HepG2 (cell line): ENCODE data around the gene MRPL10. TPM values are rescaled to one million over a fixed set of nuclear protein-coding genes. Genes with fewer than 3 reads are reported as not detected.

ENCODE experiments used
- ARNTL ChIP-seq: sonication (generic); formaldehyde crosslinking; IDR thresholded peaks from 2 replicates; pipeline ENCODE4 v1.4.0; 2020; ENCODE audit warnings: mild to moderate bottlenecking, missing genetic modification reagents
- CC2D1A ChIP-seq: sonication (generic); formaldehyde crosslinking; IDR thresholded peaks from 2 replicates; pipeline ENCODE4 v1.8.1; 2023; ENCODE audit warnings: mild to moderate bottlenecking, missing genetic modification reagents
- ELF1 ChIP-seq: sonication (generic); formaldehyde crosslinking; IDR thresholded peaks from 2 replicates; pipeline ENCODE4 v1.4.0; 2020; ENCODE audit warnings: missing genetic modification reagents
- ERF ChIP-seq: IDR thresholded peaks from 2 replicates; pipeline ENCODE4 v1.6.1; 2018; ENCODE audit warnings: missing biosample characterization, missing genetic modification reagents
- HNF4A ChIP-seq: sonication (generic); formaldehyde crosslinking; IDR thresholded peaks from 2 replicates; pipeline ENCODE4 v1.4.0; 2020; ENCODE audit warnings: missing genetic modification reagents
- NFE2L1 ChIP-seq: sonication (generic); formaldehyde crosslinking; IDR thresholded peaks from 2 replicates; pipeline ENCODE4 v1.4.0; 2020; ENCODE audit warnings: missing genetic modification reagents, mild to moderate bottlenecking, borderline replicate concordance
- NR2C2 ChIP-seq: sonication (generic); formaldehyde crosslinking; IDR thresholded peaks from 2 replicates; pipeline ENCODE4 v1.4.0; 2020; ENCODE audit warnings: missing genetic modification reagents, mild to moderate bottlenecking, moderate library complexity, borderline replicate concordance
- TGIF2 ChIP-seq: IDR thresholded peaks from 2 replicates; pipeline ENCODE4 v1.6.1; 2016; ENCODE audit warnings: control low read depth, missing compliant biosample characterization
- TP53 ChIP-seq: sonication (generic); formaldehyde crosslinking; conservative IDR thresholded peaks from 2 replicates; pipeline ENCODE4 v1.4.0; 2020; ENCODE audit warnings: missing genetic modification reagents
- ZC3H13 ChIP-seq: sonication (generic); formaldehyde crosslinking; IDR thresholded peaks from 2 replicates; pipeline ENCODE4 v1.8.1; 2023; ENCODE audit warnings: mild to moderate bottlenecking, missing genetic modification reagents, moderate library complexity
- ZFP37 ChIP-seq: sonication (generic); formaldehyde crosslinking; IDR thresholded peaks from 2 replicates; pipeline ENCODE4 v1.4.0; 2020; ENCODE audit warnings: missing genetic modification reagents, borderline replicate concordance
- ZNF549 ChIP-seq: sonication (generic); formaldehyde crosslinking; IDR thresholded peaks from 2 replicates; pipeline ENCODE4 v1.5.0; 2020; ENCODE audit warnings: missing genetic modification reagents
- ZNF598 ChIP-seq: sonication (generic); formaldehyde crosslinking; IDR thresholded peaks from 2 replicates; pipeline ENCODE4 v1.5.1; 2020; ENCODE audit warnings: mild to moderate bottlenecking, missing genetic modification reagents, borderline replicate concordance
- ZNF761 ChIP-seq: sonication (generic); formaldehyde crosslinking; conservative IDR thresholded peaks from 2 replicates; pipeline ENCODE4 v1.4.0; 2020; ENCODE audit warnings: mild to moderate bottlenecking, missing genetic modification reagents
- ZNF781 ChIP-seq: sonication (generic); formaldehyde crosslinking; IDR thresholded peaks from 2 replicates; pipeline ENCODE4 v1.5.1; 2020; ENCODE audit warnings: borderline replicate concordance, mild to moderate bottlenecking, missing genetic modification reagents; ENCODE audit errors: not compliant biosample characterization
- ZNF839 ChIP-seq: sonication (generic); formaldehyde crosslinking; IDR thresholded peaks from 2 replicates; pipeline ENCODE4 v1.4.0; 2020; ENCODE audit warnings: missing genetic modification reagents, mild to moderate bottlenecking, borderline replicate concordance
- polyA plus RNA-seq, 8 experiments: library from polyadenylated mRNA; depleted of rRNA in 3 of 8; stranded (reverse) in 7 of 8; unstranded in 1 of 8; fragments of >200 nt; fragmentation: Illumina TruSeq in 4 of 8; extraction: Trizol in 4 of 8; gene quantifications; 2 replicates each; pipeline versions ENCODE4 v1.2.1 to v1.2.3, GENCODE V29; 2011 to 2016; ENCODE audit warnings: low read depth in 4 of 8, missing spikeins in 1 of 8, mixed read lengths in 1 of 8; ENCODE audit not compliant: insufficient read depth in 1 of 8
- total RNA-seq, 5 experiments: library from RNA; depleted of rRNA; stranded (reverse); fragments of >200 nt; fragmentation: Illumina TruSeq; extraction: Trizol; gene quantifications; 2 replicates each; pipeline ENCODE4 v1.2.3, GENCODE V29; 2016; ENCODE audit warnings: low read depth in 1 of 5
- TF ChIP-seq, protein P1 (sequence below): sonication (generic); formaldehyde crosslinking; IDR thresholded peaks from 2 replicates; pipeline ENCODE4 v1.8.0; 2022; ENCODE audit warnings: missing genetic modification reagents, mild to moderate bottlenecking, inconsistent platforms, borderline replicate concordance
- TF ChIP-seq, protein P2 (sequence below): sonication (generic); formaldehyde crosslinking; IDR thresholded peaks from 2 replicates; pipeline ENCODE4 v1.8.0; 2022; ENCODE audit warnings: mild to moderate bottlenecking, missing genetic modification reagents, moderate library complexity
- TF ChIP-seq, protein P3 (sequence below): sonication (generic); formaldehyde crosslinking; IDR thresholded peaks from 2 replicates; pipeline ENCODE4 v1.4.0; 2020; ENCODE audit warnings: mild to moderate bottlenecking, missing genetic modification reagents

The MRPL10 gene
- total and polyA plus RNA-seq, 2 of the 13 experiments (the other 11 are each of a cell fraction or from before 2014, with no cell fraction given): 56.7 to 149 TPM

DNA sequence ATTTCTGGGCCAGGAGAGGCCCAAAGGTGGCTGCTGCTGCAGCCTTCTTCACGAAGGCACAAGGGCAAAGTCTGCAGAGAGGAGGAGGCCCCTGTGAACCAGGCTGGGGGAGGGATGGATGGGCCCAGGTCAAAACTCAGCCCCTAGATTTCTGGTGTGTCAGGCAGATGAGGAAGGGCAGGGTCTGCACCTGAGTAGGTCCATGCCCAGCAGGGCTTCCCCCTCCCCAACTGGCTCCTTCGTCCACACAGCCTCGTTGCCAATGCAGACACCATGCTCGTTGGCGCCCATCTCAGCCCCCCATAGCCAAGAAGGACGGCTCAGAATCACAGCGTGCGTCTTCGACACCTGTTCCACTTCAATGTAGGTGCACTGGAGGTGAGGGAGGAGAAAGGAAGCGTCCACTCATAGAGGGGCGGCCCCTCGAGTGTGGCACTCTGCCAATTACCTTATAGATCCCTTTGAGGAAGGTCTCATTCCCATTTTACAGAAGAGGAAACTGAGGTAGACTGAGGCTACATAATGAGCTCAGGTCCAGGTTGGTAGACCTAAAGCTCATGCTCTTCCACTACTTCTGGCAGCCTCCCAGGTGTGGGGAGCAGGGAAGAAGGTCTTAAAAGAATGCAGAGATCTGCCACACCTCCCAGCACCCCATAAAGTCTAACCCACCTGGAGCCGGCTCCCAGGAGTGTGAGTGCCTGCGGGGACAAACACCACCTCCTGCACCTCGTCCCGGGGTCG is 8.8 kb upstream of the MRPL10 start (continued):
- TF ChIP-seq, protein P1, sequence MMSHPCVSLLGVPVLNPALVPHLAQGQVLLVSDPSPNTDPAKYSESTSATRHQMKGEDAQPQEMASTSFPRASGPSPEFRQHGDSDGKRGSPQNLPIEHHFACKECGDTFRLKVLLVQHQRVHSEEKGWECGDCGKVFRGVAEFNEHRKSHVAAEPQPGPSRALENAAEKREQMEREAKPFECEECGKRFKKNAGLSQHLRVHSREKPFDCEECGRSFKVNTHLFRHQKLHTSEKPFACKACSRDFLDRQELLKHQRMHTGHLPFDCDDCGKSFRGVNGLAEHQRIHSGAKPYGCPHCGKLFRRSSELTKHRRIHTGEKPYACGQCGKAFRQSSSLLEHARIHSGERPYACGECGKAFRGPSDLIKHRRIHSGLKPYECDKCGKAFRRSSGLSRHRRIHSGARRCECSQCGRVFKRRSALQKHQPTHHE (CRISPR knock-in tag): no peak
- TF ChIP-seq ZC3H13 (CRISPR knock-in tag) (no peak), ZNF839 (CRISPR knock-in tag) (peak; percentile 11; the same call in 1 of the 2 replicates), NFE2L1 (CRISPR knock-in tag) (no peak), ZNF781 (CRISPR knock-in tag) (no peak), ELF1 (no peak), CC2D1A (CRISPR knock-in tag) (peak; percentile 36; the same call in 1 of the 2 replicates), NR2C2 (CRISPR knock-in tag) (no peak), ZNF598 (CRISPR knock-in tag) (no peak), ZNF549 (CRISPR knock-in tag) (no peak), ERF (CRISPR knock-in tag) (no peak), HNF4A (CRISPR knock-in tag) (peak; percentile 41), ZNF761 (CRISPR knock-in tag) (no peak), ARNTL (0 out of 2 replicates have a peak, but pooled peaks have one; percentile 16), TGIF2 (no peak), ZFP37 (CRISPR knock-in tag) (no peak), TP53 (CRISPR knock-in tag) (no peak)
- TF ChIP-seq, protein P2, sequence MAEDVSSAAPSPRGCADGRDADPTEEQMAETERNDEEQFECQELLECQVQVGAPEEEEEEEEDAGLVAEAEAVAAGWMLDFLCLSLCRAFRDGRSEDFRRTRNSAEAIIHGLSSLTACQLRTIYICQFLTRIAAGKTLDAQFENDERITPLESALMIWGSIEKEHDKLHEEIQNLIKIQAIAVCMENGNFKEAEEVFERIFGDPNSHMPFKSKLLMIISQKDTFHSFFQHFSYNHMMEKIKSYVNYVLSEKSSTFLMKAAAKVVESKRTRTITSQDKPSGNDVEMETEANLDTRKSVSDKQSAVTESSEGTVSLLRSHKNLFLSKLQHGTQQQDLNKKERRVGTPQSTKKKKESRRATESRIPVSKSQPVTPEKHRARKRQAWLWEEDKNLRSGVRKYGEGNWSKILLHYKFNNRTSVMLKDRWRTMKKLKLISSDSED (CRISPR knock-in tag): no peak
- TF ChIP-seq, protein P3, sequence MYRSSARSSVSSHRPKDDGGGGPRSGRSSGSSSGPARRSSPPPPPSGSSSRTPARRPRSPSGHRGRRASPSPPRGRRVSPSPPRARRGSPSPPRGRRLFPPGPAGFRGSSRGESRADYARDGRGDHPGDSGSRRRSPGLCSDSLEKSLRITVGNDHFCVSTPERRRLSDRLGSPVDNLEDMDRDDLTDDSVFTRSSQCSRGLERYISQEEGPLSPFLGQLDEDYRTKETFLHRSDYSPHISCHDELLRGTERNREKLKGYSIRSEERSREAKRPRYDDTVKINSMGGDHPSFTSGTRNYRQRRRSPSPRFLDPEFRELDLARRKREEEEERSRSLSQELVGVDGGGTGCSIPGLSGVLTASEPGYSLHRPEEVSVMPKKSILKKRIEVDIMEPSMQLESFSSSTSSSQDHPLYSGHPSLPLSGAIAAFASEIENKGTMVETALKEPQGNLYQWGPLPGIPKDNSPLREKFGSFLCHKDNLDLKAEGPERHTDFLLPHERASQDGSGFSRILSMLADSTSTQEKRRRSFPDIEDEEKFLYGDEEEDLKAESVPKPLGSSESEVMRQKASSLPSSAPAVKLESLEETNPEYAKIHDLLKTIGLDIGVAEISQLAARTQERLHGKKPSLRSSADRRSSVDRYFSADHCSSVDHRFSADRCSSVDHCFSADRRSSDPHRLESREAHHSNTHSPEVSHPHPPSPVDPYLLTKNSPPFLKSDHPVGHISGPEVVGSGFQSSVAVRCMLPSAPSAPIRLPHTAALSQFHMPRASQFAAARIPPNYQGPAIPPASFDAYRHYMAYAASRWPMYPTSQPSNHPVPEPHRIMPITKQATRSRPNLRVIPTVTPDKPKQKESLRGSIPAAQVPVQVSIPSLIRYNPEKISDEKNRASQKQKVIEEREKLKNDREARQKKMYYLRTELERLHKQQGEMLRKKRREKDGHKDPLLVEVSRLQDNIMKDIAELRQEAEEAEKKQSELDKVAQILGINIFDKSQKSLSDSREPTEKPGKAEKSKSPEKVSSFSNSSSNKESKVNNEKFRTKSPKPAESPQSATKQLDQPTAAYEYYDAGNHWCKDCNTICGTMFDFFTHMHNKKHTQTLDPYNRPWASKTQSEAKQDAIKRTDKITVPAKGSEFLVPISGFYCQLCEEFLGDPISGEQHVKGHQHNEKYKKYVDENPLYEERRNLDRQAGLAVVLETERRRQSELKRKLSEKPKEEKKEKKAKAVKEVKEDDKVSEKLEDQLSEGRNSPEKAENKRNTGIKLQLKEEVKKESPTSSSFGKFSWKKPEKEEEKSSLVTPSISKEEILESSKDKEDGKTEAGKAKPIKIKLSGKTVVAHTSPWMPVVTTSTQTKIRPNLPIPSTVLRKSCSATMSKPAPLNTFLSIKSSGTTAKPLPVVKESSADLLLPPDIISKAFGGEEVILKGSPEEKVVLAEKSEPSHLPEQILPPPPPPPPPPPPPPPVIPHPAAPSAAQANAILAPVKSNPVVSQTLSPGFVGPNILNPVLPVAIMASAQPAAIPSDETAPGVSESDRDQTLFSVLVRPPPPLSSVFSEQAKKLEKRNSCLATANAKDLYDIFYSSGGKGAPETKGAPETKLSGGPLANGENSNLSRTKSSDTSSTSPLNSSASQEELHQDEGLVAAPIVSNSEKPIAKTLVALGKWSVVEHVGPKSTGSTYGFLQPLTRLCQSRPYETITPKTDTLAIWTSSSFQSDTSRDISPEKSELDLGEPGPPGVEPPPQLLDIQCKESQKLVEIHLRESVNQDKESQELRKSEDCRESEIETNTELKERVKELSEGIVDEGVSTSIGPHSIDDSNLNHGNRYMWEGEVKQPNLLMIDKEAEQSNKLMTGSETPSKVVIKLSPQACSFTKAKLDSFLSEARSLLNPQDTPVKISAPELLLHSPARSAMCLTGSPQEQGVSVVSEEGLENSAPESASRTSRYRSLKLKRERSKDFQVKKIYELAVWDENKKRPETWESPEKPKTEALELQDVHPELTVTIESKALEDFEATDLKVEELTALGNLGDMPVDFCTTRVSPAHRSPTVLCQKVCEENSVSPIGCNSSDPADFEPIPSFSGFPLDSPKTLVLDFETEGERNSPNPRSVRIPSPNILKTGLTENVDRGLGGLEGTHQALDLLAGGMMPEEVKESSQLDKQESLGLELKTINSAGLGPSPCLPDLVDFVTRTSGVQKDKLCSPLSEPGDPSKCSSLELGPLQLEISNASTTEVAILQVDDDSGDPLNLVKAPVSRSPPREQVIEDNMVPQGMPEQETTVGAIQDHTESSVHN (CRISPR knock-in tag): no peak
